Caco-2 (cell line): ENCODE data around the gene TAF15. TPM values are rescaled to one million over a fixed set of nuclear protein-coding genes. Genes with fewer than 3 reads are reported as not detected.

Experiments
- BruUV-seq: library from RNA; stranded (reverse); fragments of 400-500 nt; replicated peaks from 2 replicates; lab custom pipeline; 2021; lab: Mats Ljungman, UMichigan
- CTCF ChIA-PET: fragments of 300-600 bp; sonication (Branson Sonifier 250); formaldehyde crosslinking; loops from one replicate; lab custom pipeline; 2022; ENCODE audit warnings: antibody characterized with exemption; lab: Charles Lee
- POLR2A ChIA-PET: fragments of 300-600 bp; sonication (Branson Sonifier 250); formaldehyde crosslinking; loops from one replicate; lab custom pipeline; 2022; ENCODE audit warnings: antibody characterized with exemption; lab: Charles Lee
- DNase-seq, 2 experiments: peaks; one replicate each; pipeline versions ENCODE4 v3.0.0 to v3.0.0-alpha.2; 2020 to 2022
- H3K27me3 ChIP-seq: replicated peaks from 2 replicates; pipeline ENCODE4 v1.6.0; 2011; ENCODE audit warnings: low read length; ENCODE audit not compliant: control insufficient read depth, insufficient read depth
- H3K36me3 ChIP-seq: 2 replicates; pipeline ENCODE4 v1.5.1; 2011; ENCODE audit warnings: low read length; ENCODE audit not compliant: control insufficient read depth, insufficient read depth
- H3K4me1 ChIP-seq: fragments of 250-450 bp; sonication (Bioruptor Pico); 2 replicates; pipeline ENCODE4 v1.5.1; 2020; ENCODE audit warnings: mild to moderate bottlenecking
- H3K4me3 ChIP-seq: 2 replicates; pipeline ENCODE4 v1.5.1; 2011; ENCODE audit warnings: low read depth, mild to moderate bottlenecking, control low read depth, low read length
- H3K9me3 ChIP-seq: fragments of 250-450 bp; sonication (Bioruptor Pico); 2 replicates; pipeline ENCODE4 v1.5.1; 2020; ENCODE audit warnings: mild to moderate bottlenecking, moderate library complexity
- H3K27ac Mint-ChIP-seq: one replicate; pipeline ENCODE4 v1.8.0; 2022; ENCODE audit warnings: mixed read lengths; ENCODE audit not compliant: unreplicated experiment
- H3K27me3 Mint-ChIP-seq: one replicate; pipeline ENCODE4 v1.8.0; 2022; ENCODE audit warnings: mixed read lengths; ENCODE audit not compliant: insufficient read depth, unreplicated experiment
- H3K36me3 Mint-ChIP-seq: one replicate; pipeline ENCODE4 v1.8.0; 2022; ENCODE audit warnings: mild to moderate bottlenecking, mixed read lengths; ENCODE audit not compliant: insufficient read depth, unreplicated experiment
- H3K4me1 Mint-ChIP-seq: one replicate; pipeline ENCODE4 v1.8.0; 2022; ENCODE audit warnings: low read depth, mixed read lengths; ENCODE audit not compliant: unreplicated experiment
- H3K4me3 Mint-ChIP-seq: one replicate; pipeline ENCODE4 v1.8.0; 2022; ENCODE audit warnings: mild to moderate bottlenecking, moderate library complexity, mixed read lengths; ENCODE audit not compliant: unreplicated experiment
- H3K9me3 Mint-ChIP-seq: one replicate; pipeline ENCODE4 v1.8.0; 2022; ENCODE audit warnings: mixed read lengths; ENCODE audit not compliant: unreplicated experiment
- intact Hi-C: fragments of 100-400 bp; cut with micrococcal nuclease; formaldehyde crosslinking; loops from one replicate; pipeline ENCODE4 v1.10.0; 2022; ENCODE audit not compliant: unreplicated experiment
- total RNA-seq: library from RNA; stranded (reverse); gene quantifications from 2 replicates; pipeline ENCODE4 v1.2.3, GENCODE V29; 2022
- TF ChIP-seq, protein P1 (sequence below), 2 experiments: fragments of 200-600 bp in 1 of 2; IDR thresholded peaks; 1 replicate in 1 of 2; 2 replicates in 1 of 2; pipeline versions ENCODE4 v1.5.1 to v1.8.0; 2011 to 2022; ENCODE audit warnings: antibody characterized with exemption in 1 of 2, control low read depth in 1 of 2, inconsistent platforms in 1 of 2, low read depth in 1 of 2, low read length in 1 of 2, mild to moderate bottlenecking in 1 of 2, moderate library complexity in 1 of 2; ENCODE audit not compliant: insufficient read depth in 1 of 2, severe bottlenecking in 1 of 2, unreplicated experiment in 1 of 2

Gene TAF15
- total RNA-seq, 1 experiment from 2014 or later = 350 TPM

DNA sequence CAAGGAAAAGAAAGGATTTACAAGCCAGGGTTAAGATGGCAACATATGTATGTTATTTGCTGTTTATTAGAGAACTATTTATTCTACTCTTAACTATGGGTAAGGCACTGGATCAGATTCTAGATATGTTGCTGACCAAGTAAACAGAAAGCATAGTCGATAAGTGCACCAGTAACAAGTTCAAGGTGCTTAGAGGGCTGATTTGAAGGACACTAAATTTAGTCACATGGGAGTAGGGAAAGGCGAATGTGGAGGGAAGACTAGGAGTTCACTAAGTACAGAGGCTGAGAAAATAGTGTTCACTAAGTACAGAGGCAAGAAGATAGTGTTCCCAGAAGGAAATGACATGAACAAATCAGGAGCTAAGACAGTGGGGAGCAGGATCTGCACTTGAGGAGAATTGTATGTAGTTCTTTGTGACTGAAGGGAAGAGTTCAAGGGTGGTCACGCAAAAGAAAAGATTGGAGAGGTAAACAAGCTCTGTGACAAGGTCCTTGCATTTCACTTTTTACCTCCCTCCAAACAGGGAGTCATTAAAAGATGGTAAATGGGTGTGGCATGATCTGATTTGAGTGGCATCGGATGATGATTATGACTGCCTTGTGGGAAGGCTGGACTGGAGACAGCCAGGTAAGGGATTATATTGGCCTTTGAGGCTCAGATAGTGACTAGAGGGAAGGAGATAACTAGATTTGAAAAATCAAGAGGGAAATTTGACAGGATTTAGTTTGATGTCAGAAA, 38.5 kb downstream of the TAF15 start:
- Mint-ChIP-seq H3K4me1 (no peaks in the 10 kb centered on the region), H3K9me3 (no peaks in the 10 kb centered on the region), H3K27me3 (no peaks in the 10 kb centered on the region), H3K36me3 (peaks cover 81% of the 10 kb centered on the region), H3K4me3 (no peak overlapping the region), H3K27ac (no peak overlapping the region)
- no TSS peak for BruUV-seq
- H3K4me1 ChIP-seq = no peaks in the 10 kb centered on the region
- no peak for DNase-seq
- ChIA-PET CTCF (interaction anchor here (0.6 to 1.2 kb wide), 4 partner anchors 53 to 152 kb away, joined by 3 to 4 read pairs (median 4); partner anchors contain the start of gene LYZL6), POLR2A (interaction anchor here (0.6 kb wide), 1 partner anchor 10 kb away, joined by 3 read pairs; no protein-coding TSS in a partner anchor)
- intact Hi-C loops = loop anchor here (5.0 kb wide), 1 partner anchor 84 kb away; the partner anchor contains the start of gene RDM1
- H3K36me3 ChIP-seq = peaks cover 7% of the 10 kb centered on the region
- no peaks in the 10 kb centered on the region for H3K27me3 ChIP-seq
- no peak overlapping the region for H3K4me3 ChIP-seq
- H3K9me3 ChIP-seq = no peaks in the 10 kb centered on the region
- TF ChIP-seq, protein P1, sequence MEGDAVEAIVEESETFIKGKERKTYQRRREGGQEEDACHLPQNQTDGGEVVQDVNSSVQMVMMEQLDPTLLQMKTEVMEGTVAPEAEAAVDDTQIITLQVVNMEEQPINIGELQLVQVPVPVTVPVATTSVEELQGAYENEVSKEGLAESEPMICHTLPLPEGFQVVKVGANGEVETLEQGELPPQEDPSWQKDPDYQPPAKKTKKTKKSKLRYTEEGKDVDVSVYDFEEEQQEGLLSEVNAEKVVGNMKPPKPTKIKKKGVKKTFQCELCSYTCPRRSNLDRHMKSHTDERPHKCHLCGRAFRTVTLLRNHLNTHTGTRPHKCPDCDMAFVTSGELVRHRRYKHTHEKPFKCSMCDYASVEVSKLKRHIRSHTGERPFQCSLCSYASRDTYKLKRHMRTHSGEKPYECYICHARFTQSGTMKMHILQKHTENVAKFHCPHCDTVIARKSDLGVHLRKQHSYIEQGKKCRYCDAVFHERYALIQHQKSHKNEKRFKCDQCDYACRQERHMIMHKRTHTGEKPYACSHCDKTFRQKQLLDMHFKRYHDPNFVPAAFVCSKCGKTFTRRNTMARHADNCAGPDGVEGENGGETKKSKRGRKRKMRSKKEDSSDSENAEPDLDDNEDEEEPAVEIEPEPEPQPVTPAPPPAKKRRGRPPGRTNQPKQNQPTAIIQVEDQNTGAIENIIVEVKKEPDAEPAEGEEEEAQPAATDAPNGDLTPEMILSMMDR (IDR thresholded peaks at IDR 0.05; ENCODE audit: insufficient read depth in 1 of 2, low read depth in 1 of 2, low read length in 1 of 2, severe bottlenecking in 1 of 2, unreplicated experiment in 1 of 2) = no peak

DNA sequence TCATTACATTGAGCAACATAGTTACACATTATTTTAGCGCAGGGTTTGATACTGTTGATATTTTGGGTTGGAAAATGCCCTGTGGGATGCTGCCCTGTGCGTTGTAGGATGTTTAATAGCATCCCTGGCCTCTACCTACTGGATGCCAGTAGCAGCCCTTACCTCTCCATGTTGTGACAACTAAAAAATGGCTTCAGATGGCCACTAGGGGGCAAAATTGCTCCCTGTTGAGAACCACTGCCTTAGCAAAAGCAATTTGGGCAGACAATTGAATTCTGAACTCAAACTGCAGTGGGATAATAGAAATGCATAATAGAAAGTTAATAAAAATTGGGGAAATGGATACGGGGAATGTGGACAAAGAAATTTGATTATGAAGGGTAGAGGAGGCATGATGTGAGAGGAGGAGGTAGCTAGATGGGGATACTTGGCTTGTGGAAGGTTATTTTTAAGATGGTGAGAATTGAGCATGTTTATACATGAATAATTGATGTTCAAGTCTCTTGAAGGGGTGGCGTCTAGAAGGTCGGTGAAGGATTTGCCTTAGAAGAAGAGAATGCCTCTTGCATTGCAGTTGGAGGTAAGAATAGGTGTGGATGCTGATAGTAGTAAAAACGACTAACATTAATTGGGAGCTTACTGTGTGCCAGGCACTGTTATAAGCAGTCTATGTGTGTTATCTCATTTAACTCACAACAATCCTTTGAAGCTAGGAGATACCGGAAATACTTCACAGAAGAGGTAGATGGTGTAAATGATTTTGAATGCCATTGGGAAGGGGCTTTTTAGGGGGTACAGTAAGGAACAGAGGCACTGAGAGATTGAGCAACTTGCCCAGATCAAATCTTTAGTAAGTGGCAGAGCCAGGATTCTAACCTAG, 40.4 kb downstream of the TAF15 start:
- H3K4me1 Mint-ChIP-seq = no peaks in the 10 kb centered on the region
- peaks cover 64% of the 10 kb centered on the region for H3K36me3 Mint-ChIP-seq
- DNase-seq = peak; percentile 74 to 76
- Histone ChIP-seq H3K4me1 (no peaks in the 10 kb centered on the region), H3K9me3 (no peaks in the 10 kb centered on the region), H3K36me3 (peaks cover 5% of the 10 kb centered on the region), H3K27me3 (no peaks in the 10 kb centered on the region), H3K4me3 (no peak overlapping the region)
- no peak overlapping the region for H3K4me3 Mint-ChIP-seq
- TF ChIP-seq, protein P1 (IDR thresholded peaks at IDR 0.05; ENCODE audit: insufficient read depth in 1 of 2, low read depth in 1 of 2, low read length in 1 of 2, severe bottlenecking in 1 of 2, unreplicated experiment in 1 of 2) = peak; percentile 80 to 83
- peak overlapping the region; percentile 4 for H3K27ac Mint-ChIP-seq
- ChIA-PET CTCF (interaction anchor here (0.9 to 1.2 kb wide), 2 partner anchors 51 to 81 kb away, joined by 3 read pairs; no protein-coding TSS in a partner anchor), POLR2A (no interaction called here)
- no peaks in the 10 kb centered on the region for H3K27me3 Mint-ChIP-seq
- no peaks in the 10 kb centered on the region for H3K9me3 Mint-ChIP-seq
- intact Hi-C loops = loop anchor here (5.0 kb wide), 1 partner anchor 83 kb away; the partner anchor contains the start of gene RDM1
- BruUV-seq = no TSS peak

DNA sequence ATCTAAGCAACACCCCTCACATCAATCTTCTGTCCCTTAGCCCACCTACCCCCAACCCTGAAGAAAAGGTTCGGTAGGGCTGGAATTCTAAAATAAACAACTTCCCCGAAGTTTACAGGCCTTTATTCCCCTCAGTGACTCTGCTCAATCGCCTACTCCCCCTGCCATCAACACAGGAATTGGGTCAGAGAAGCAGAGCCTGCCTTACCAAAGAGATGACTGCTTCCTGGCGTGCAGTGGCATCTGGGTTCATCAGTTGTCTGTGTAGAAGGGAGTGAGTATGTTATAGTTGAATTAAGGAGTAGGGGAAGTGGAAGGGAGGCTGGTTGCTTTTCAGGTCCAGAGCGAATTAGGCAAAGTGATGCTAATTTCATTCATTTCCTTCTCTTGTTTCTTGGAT, 46.7 kb downstream of the TAF15 start:
- no TSS peak for BruUV-seq

More for the DNA sequence above, 46.7 kb downstream of the TAF15 start:
- Mint-ChIP-seq H3K27me3 (no peaks in the 10 kb centered on the region), H3K27ac (no peak overlapping the region), H3K9me3 (no peaks in the 10 kb centered on the region), H3K36me3 (peaks cover 14% of the 10 kb centered on the region), H3K4me1 (no peaks in the 10 kb centered on the region), H3K4me3 (no peak overlapping the region)
- POLR2A ChIA-PET = no interaction called here
- H3K9me3 ChIP-seq = no peaks in the 10 kb centered on the region
- TF ChIP-seq, protein P1 (IDR thresholded peaks at IDR 0.05; ENCODE audit: insufficient read depth in 1 of 2, low read depth in 1 of 2, low read length in 1 of 2, severe bottlenecking in 1 of 2, unreplicated experiment in 1 of 2) = no peak
- H3K36me3 ChIP-seq = no peaks in the 10 kb centered on the region; the same call in 1 of the 2 replicates
- H3K27me3 ChIP-seq = no peaks in the 10 kb centered on the region
- no peak overlapping the region for H3K4me3 ChIP-seq
- CTCF ChIA-PET = no interaction called here
- intact Hi-C loops = no loop called here
- DNase-seq = no peak
- H3K4me1 ChIP-seq = no peaks in the 10 kb centered on the region
